ENCODE data around the gene SREBF1. TPM values are rescaled to one million over a fixed set of nuclear protein-coding genes. Genes with fewer than 3 reads are reported as not detected.

The SREBF1 gene
- polyA plus RNA-seq, 1 donor = 79.1 TPM

DNA sequence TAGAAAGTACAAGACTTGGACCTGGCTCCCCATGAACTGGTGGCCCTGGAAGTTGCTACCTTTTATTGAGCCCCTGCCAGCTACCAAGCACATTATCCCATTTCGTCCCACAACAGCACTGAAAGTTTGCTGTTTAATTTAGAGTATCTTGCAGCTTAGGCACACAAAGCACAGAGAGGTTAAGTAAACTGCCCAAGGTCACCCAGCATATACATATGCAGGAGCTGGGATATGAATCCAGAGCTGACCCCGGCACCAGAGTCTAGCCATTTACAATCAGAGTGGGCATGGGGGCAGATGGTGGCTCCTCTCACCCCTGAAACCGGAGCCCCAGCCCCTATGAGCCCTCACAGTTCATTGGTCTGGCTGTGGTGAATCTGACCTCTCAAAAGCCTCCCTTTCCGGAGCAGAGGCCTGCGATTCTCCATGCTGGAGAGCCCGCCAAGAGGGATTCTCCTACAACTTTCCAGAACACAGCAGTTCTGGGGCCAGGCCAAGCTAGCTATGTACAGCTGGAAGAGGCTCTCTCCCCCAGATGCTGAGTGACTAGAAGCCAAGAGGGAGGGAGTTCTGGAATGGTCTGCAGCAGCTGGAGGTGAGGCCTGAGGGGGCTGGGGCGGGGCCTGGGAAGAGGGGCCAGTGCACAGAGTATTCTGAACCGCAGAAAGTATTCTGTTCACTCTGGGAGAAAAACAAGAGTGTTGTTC, 58.3 kb downstream of the SREBF1 start:
- no peaks in the 10 kb centered on the region for H3K36me3 ChIP-seq (ENCODE audit: control insufficient read depth, insufficient read depth, low read length)
- peaks cover 10% of the 10 kb centered on the region for H3K27me3 ChIP-seq (ENCODE audit: control insufficient read depth, insufficient read depth, low read length)
- no CpG with 5 or more reads among the region's 8 CpGs for WGBS (ENCODE audit: insufficient coverage, low lambda C conversion rate)
- peaks cover 38% of the 10 kb centered on the region for H3K4me1 ChIP-seq (ENCODE audit: control insufficient read depth, insufficient read depth, low read length)
- DNase-seq = peak; percentile 71 to 72
- peak overlapping the region; percentile 32 for H3K27ac ChIP-seq (ENCODE audit: low read length)
- H3K9me3 ChIP-seq (ENCODE audit: control insufficient read depth, low read depth, low read length) = peaks cover 3% of the 10 kb centered on the region
- no peak overlapping the region for H3K4me3 ChIP-seq (ENCODE audit: low read length)

DNA sequence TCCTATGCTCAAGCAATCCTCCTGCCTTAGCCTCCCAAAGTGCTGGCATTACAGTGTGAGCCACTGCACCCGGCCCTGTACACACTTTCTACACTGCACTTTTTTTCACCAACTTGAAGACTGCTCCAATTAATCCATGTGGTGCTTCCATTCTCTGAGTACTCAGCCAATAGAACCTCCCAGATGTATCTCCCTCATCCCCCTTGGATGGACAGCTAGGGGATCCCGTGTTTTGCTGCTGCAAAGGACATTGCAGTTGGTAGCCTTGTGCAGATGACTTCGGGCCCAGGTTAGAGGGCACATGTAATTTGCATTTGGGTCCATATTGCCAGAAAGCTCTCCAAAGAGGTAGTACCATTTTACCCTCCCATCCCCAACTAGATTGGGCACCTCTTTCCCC, 59.9 kb downstream of the SREBF1 start:
- no peak overlapping the region for H3K4me3 ChIP-seq (ENCODE audit: low read length)
- peaks cover 8% of the 10 kb centered on the region for H3K27me3 ChIP-seq (ENCODE audit: control insufficient read depth, insufficient read depth, low read length)
- no peaks in the 10 kb centered on the region for H3K36me3 ChIP-seq (ENCODE audit: control insufficient read depth, insufficient read depth, low read length)
- no peak for DNase-seq
- peaks cover 3% of the 10 kb centered on the region for H3K9me3 ChIP-seq (ENCODE audit: control insufficient read depth, low read depth, low read length)
- WGBS (ENCODE audit: insufficient coverage, low lambda C conversion rate) = 40% methylated on average over 1 of the region's 3 CpGs
- no peak overlapping the region for H3K27ac ChIP-seq (ENCODE audit: low read length)
- peaks cover 37% of the 10 kb centered on the region for H3K4me1 ChIP-seq (ENCODE audit: control insufficient read depth, insufficient read depth, low read length)

DNA sequence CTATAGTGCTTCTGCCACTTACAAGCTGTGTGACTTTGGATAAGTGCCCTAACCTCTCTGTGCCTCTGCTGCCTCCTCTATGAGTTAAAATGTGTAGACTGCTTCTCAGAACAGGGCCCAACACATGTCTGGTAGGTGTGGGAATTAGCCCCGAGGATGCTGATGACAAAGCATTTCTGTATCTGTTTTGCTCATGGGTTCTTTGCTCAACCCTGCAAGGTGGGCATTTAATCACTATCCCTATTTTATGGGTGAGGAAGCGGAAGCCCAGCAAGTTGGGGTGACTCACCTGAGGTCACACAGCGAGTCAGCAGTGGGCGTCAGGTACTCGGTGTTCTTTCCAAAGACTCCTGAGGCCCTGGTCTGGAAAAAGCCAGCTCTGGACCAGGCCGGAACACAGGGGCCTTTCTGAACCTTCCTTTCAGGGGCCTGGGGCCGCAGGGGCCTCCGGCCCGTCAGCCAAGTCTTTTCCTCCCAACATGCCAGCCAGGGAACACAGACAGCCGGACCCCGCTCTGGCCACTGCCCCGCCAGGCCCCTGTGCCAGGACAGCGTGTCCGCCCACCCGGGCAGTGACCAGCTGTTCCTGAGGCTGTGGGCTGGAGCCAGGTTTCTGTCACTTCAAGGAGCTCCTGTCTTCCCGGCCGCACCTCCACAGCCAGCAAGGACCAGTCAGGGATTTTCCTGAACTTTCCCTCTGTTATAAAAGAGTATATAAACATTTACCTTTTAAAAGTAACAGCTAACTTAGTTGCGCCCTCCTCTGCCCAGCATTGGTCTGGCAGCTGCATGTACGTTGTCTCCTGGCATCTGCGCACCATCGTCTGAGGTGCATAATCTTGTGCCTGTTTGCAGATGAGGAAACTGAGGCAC, 62.5 kb downstream of the SREBF1 start:
- no peaks in the 10 kb centered on the region for H3K27me3 ChIP-seq (ENCODE audit: control insufficient read depth, insufficient read depth, low read length)
- H3K4me3 ChIP-seq (ENCODE audit: low read length) = no peak overlapping the region
- no CpG with 5 or more reads among the region's 21 CpGs for WGBS (ENCODE audit: insufficient coverage, low lambda C conversion rate)
- H3K4me1 ChIP-seq (ENCODE audit: control insufficient read depth, insufficient read depth, low read length) = peaks cover 27% of the 10 kb centered on the region
- H3K9me3 ChIP-seq (ENCODE audit: control insufficient read depth, low read depth, low read length) = no peaks in the 10 kb centered on the region
- DNase-seq = peak in 1 of 2 donors; percentile 65
- no peaks in the 10 kb centered on the region for H3K36me3 ChIP-seq (ENCODE audit: control insufficient read depth, insufficient read depth, low read length)
- H3K27ac ChIP-seq (ENCODE audit: low read length) = peak overlapping the region; percentile 57

DNA sequence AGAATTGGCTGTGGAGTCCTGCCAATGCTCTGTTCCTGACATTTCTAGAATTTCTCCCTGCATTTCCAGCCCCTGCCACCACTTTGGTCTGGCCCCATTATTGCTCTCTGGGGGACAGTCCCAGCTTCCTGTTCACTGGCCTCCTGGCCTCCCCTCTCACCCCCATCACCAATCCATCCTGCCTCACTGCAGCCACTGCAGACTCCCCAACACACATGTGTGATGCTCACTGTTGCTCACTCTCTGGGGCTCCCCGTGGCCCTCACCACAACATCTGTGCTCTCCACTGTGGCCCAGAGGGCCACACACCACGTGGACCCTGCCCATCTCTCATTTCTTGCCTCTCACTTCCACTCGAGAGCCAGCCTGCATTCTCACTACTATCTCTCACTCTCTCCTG, 64.6 kb downstream of the SREBF1 start:
- DNase-seq = no peak
- Histone ChIP-seq H3K4me1 (ENCODE audit: control insufficient read depth, insufficient read depth, low read length) (peaks cover 35% of the 10 kb centered on the region), H3K27ac (ENCODE audit: low read length) (no peak overlapping the region), H3K27me3 (ENCODE audit: control insufficient read depth, insufficient read depth, low read length) (no peaks in the 10 kb centered on the region), H3K36me3 (ENCODE audit: control insufficient read depth, insufficient read depth, low read length) (no peaks in the 10 kb centered on the region), H3K9me3 (ENCODE audit: control insufficient read depth, low read depth, low read length) (no peaks in the 10 kb centered on the region), H3K4me3 (ENCODE audit: low read length) (no peak overlapping the region)
- WGBS (ENCODE audit: insufficient coverage, low lambda C conversion rate) = 70% methylated on average over 2 of the region's 3 CpGs

DNA sequence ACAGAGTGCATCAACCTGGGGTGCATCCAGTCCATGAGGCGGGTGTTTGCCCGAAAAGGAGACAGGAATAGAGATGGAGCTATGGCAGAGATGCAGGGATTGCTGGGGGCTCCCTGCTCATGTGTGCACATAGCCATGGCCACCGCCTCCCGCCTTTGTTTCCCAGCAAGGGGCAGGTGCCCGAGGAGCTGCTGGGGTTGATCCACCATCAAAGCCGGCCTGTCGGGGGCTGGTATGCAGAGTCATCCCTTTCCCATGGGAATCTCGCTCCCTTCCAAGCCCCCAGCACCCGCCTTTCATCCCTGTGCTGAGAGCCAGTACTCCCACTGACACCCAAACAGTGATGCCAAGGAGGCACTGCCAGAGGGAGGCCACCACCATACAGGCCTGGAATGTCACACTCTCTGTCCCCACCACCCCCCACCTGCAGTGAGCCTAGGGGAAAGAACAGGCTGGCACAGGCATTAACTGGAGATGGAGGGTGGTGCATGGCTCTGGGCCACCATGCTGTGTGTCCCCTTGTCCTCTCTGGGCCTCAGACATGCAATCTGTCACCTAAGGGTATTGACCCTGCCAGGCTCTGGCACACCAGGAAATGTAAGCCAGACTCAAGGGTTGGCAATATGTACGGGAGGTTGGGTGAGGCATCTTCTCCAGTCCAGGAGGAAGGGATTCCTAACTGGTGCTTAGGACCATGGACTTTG, 65.1 kb downstream of the SREBF1 start:
- Histone ChIP-seq H3K36me3 (ENCODE audit: control insufficient read depth, insufficient read depth, low read length) (no peaks in the 10 kb centered on the region), H3K9me3 (ENCODE audit: control insufficient read depth, low read depth, low read length) (no peaks in the 10 kb centered on the region), H3K27me3 (ENCODE audit: control insufficient read depth, insufficient read depth, low read length) (no peaks in the 10 kb centered on the region), H3K4me3 (ENCODE audit: low read length) (no peak overlapping the region), H3K27ac (ENCODE audit: low read length) (no peak overlapping the region), H3K4me1 (ENCODE audit: control insufficient read depth, insufficient read depth, low read length) (peaks cover 40% of the 10 kb centered on the region)
- WGBS (ENCODE audit: insufficient coverage, low lambda C conversion rate) = no CpG with 5 or more reads among the region's 10 CpGs
- DNase-seq = no peak

DNA sequence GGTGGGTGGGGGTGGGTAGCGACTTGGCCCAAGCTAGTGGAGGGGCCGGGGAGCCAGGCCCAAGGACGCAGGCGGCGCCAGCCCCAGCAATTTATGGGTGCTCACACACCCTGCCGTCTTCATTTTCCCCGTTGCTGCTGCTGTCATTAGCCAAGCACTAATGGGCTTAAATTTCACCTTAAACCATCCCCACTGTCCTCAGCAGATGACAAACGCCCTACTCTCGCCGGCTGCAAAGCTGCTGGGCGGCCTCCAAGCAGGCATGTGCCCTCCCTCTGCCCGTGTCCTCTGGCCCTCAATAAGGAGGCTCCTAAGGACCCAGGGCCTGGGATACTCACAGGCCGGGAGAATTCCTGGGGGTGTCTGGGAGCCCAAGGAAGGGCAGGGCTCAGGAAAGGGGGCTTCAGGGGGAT, 66.1 kb downstream of the SREBF1 start:
- Histone ChIP-seq H3K27me3 (ENCODE audit: control insufficient read depth, insufficient read depth, low read length) (no peaks in the 10 kb centered on the region), H3K4me1 (ENCODE audit: control insufficient read depth, insufficient read depth, low read length) (peaks cover 49% of the 10 kb centered on the region), H3K27ac (ENCODE audit: low read length) (no peak overlapping the region), H3K9me3 (ENCODE audit: control insufficient read depth, low read depth, low read length) (no peaks in the 10 kb centered on the region), H3K4me3 (ENCODE audit: low read length) (no peak overlapping the region), H3K36me3 (ENCODE audit: control insufficient read depth, insufficient read depth, low read length) (no peaks in the 10 kb centered on the region)
- DNase-seq = no peak
- WGBS (ENCODE audit: insufficient coverage, low lambda C conversion rate) = no CpG with 5 or more reads among the region's 13 CpGs

DNA sequence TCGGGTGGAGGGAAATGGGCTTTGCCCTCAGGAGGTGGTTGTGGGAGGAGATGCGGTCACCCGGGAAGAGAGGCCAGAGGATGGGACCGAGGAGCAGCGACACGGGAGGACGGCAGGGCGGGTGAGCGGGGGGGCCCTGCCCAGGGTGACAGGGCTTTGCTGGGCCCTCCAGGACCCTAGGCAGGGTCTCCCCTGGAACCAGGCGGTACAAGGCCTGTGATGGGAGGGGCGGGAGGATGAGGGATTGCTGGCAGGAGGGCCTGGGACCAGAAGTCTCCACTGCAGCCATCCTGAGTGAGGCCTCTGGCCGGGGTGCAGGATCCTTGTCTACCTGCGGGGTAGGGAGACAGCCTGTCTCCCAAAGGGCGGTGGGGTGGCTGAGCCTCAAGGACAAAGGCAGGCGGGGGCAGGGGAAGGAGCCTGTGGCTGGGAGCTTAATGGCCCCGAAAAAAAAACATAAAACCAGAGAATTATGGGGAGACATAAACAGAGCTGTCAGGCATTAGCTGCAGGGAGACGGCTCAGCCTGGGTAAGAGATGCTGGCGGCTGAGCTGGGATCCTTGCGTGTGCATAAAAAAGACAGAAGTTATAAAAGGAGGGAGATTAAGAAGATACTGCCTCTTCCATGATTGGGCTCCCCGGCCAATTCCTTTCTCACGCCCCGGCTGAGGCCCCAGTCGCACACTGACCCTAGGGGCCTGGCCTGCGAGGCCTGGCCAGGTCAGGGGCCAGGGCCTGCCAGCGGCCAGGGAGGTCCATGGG, 66.7 kb downstream of the SREBF1 start:
- Histone ChIP-seq H3K9me3 (ENCODE audit: control insufficient read depth, low read depth, low read length) (no peaks in the 10 kb centered on the region), H3K4me3 (ENCODE audit: low read length) (no peak overlapping the region), H3K4me1 (ENCODE audit: control insufficient read depth, insufficient read depth, low read length) (peaks cover 50% of the 10 kb centered on the region), H3K36me3 (ENCODE audit: control insufficient read depth, insufficient read depth, low read length) (peaks cover 3% of the 10 kb centered on the region), H3K27me3 (ENCODE audit: control insufficient read depth, insufficient read depth, low read length) (no peaks in the 10 kb centered on the region), H3K27ac (ENCODE audit: low read length) (peak overlapping the region; percentile 2)
- no CpG with 5 or more reads among the region's 25 CpGs for WGBS (ENCODE audit: insufficient coverage, low lambda C conversion rate)
- no peak for DNase-seq

DNA sequence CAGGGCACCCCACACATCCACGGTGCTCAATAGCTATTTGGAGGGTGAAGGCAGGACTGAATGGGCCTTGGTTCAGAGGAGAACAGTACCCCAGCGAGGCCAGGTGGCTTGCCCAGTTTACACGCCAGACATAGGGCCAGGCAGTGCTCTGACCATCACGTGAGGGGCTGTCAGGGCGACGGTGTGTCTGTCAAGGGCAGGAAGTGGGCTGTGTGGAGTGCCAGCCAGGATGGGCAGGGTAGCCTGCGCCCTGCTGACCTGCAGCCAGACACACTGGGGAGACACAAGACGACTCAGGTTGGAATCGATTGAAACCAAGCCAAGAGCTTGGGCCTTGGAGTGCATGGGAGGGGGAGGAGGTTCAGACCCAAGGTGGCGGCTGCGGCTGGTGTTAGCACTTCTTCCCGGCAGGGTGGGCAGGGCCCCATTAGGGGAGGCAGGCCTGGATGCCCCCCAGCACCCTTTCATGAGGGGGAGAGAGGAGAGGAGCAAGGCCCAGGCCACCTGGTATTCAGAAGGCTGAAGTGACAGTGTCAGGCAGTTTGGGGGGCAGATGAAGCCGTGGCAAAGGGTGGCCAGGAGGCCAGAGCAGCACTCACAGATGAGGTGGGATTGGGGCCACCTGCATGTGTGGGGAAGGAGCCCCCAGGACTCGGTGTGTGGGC, 68.2 kb downstream of the SREBF1 start:
- Histone ChIP-seq H3K9me3 (ENCODE audit: control insufficient read depth, low read depth, low read length) (no peaks in the 10 kb centered on the region), H3K27ac (ENCODE audit: low read length) (peak overlapping the region; percentile 13), H3K36me3 (ENCODE audit: control insufficient read depth, insufficient read depth, low read length) (peaks cover 3% of the 10 kb centered on the region), H3K27me3 (ENCODE audit: control insufficient read depth, insufficient read depth, low read length) (no peaks in the 10 kb centered on the region), H3K4me3 (ENCODE audit: low read length) (no peak overlapping the region), H3K4me1 (ENCODE audit: control insufficient read depth, insufficient read depth, low read length) (peaks cover 44% of the 10 kb centered on the region)
- WGBS (ENCODE audit: insufficient coverage, low lambda C conversion rate) = 100% methylated on average over 1 of the region's 14 CpGs
- no peak for DNase-seq

DNA sequence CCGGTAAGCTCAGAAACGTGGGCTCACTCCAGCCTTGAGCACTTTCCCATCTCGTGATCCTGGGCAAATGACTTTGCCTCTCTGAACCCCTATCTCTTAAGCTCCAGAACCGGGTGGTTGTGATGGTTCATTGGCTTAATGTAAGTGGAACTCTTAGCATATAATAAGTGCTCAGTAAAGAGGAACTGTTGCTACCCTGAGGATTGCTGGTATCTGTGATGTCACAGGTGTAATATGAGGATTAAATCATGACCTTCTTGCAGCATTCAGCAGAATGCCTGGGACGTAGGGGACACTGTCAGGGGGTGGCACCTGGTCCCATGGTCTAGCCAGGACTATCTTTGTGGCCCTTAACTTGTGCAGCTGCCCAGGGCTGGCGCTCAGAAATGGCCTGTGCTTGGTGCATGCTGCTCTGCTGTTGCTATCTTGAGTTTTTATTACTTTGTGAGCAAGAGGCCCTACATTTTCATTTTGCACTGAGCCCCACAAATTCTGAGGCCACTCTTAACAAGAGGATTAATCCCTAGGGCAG, 68.8 kb downstream of the SREBF1 start:
- Histone ChIP-seq H3K27me3 (ENCODE audit: control insufficient read depth, insufficient read depth, low read length) (no peaks in the 10 kb centered on the region), H3K27ac (ENCODE audit: low read length) (peak overlapping the region; percentile 8), H3K4me3 (ENCODE audit: low read length) (no peak overlapping the region), H3K36me3 (ENCODE audit: control insufficient read depth, insufficient read depth, low read length) (peaks cover 3% of the 10 kb centered on the region), H3K4me1 (ENCODE audit: control insufficient read depth, insufficient read depth, low read length) (peaks cover 44% of the 10 kb centered on the region), H3K9me3 (ENCODE audit: control insufficient read depth, low read depth, low read length) (no peaks in the 10 kb centered on the region)
- WGBS (ENCODE audit: insufficient coverage, low lambda C conversion rate) = no CpG with 5 or more reads among the region's 6 CpGs
- no peak for DNase-seq

All from large intestine (tissue), 3 donors.